Measurements from ENCODE around the gene KCNH4. TPM values are rescaled to one million over a fixed set of nuclear protein-coding genes. Genes with fewer than 3 reads are reported as not detected.
"Not testable (repeated sequence)": the region's sequence is repeated elsewhere in the genome, so short reads cannot be mapped to it uniquely, and the experiment has no call there.

The KCNH4 gene
- total RNA-seq = under 1 TPM; 0.11 to 0.18 TPM
- polyA plus RNA-seq = not detected
- total RNA-seq = 0 to 3.5 (median 0.17) reads per million in 6 experiments

DNA sequence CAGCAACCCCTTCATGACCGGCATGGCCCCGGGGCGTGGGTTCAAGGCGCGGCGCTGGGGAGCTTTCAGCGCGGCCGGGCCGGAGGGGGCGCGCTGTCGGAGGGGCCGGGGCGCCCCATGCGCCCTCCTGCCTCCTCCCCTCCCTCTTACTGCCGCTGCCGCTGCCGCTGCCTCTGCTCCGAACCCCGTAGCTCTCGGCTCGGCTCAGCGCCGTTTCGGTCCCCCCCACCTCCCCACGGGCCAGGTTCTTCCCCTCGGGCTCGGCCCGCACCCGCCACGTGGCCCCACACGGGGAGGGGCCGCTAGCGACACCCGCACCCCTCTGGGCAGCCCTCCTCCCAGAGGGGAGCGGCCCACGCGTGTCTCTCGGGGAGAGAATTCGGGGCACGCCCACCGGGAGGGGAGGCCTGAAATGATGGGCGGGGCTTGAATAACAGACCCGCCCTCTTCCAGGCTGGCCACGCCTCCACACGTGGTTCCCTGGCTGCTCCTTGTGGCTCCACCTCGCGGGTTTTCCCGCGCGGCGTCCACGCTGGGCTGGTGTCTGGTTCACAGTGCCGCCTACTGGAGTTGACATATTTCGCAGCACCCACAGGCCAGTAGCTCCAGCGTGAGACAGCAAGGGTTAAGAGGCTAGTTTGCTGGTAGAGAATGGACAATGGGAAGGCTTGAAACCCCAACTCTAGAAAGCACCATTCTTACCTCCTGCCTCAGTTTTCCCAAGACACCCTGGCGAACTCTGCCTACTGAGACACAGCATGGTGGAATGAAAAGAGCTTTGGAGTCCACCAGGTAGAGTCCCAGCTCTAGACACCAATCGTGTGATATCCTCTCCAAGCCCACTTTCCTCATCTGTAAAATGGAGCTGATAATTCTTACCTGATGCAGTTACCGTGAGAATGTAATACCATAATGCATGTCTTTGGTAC is at the start of gene KCNH4:
Gene KCNH4, minus strand, starts transcription at position 221 of the 929 bp plus-strand sequence. Its CDS starts 197 bp downstream, at position 24.
- ATAC-seq (peak; percentile 27 to 56), DNase-seq (peak; percentile 58 to 83 (median 72))
- no peaks in the 10 kb centered on the region for H3K36me3 Mint-ChIP-seq
- peak within 1 kb of the TSS in 3 of 10 donors; percentile 3 to 11 (median 4) for H3K27ac Mint-ChIP-seq
- H3K27me3 Mint-ChIP-seq = peaks cover 7 to 43% (median 11%) of the 10 kb centered on the region in 5 donors
- POLR2A ChIA-PET = interaction anchor here (0.6 to 3.3 kb wide), 6 partner anchors 8 to 67 kb away, joined by 3 to 14 read pairs (median 4); partner anchors contain the start of gene GHDC
- peaks cover 14 to 48% (median 46%) of the 10 kb centered on the region in 4 donors for H3K4me1 Mint-ChIP-seq
- H3K4me3 Mint-ChIP-seq = peak within 1 kb of the TSS; percentile 12 to 78 (median 66)
- no peaks in the 10 kb centered on the region for H3K9me3 Mint-ChIP-seq

DNA sequence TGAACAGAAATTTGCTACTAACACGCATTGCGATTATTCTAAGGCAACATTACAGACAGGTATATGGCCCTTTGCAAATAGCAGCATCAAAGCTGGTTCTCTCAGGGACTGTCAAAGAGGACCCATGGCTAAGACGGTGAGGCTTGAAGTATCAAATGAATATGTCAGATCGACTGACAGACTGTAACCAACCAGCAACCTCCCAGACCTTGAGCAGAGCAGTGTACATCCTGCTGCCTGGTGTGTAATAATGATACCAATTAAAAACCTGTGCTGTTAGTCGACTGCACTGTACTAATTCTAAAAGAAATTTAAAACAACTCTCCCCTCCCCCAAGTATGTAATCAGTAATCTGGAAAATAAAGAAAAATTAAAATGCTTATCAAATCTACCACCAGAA is 49.3 kb upstream of the KCNH4 start:
- Mint-ChIP-seq H3K9me3 (no peaks in the 10 kb centered on the region), H3K4me1 (peaks cover 6 to 30% (median 15%) of the 10 kb centered on the region in 4 donors)

DNA sequence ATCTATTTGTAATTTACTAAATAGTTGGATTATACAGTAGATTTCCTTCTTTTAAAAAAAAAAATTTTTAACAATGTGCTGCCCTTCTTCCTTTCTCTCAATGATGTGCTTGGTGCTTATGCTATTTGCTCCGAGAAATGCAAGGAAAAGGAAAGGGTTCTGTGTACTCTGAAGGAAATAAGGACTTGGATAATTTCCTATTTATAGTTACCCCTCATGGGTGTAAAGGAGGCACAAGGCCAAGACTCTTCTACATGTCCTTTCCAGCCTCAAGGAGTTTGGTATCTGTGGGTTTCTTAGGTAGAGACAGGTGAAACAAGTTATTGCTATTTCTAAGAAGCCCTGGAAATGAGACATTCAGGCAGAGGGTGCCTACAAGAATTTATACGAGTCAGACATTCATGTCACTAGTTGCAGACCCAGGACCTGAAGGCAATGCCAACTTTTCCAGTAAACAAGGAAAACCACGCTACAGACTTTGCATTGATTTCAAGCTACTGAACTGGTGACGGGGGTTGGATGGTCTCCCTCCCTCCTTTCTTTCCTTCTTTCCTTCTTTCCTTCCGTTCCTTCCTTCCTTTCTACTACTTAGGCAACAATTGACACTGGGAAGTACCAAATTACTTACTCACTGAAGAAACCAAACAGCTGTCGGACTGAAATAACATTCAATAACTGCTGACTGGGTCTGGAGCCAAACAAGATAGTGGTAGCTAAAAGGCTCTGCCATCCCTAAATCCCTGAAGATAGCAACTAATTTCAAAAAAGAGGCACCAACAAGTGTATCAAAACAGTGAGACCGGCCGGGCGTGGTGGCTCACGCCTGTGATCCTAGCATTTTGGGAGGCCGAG is 47.1 kb upstream of the KCNH4 start:
- Mint-ChIP-seq H3K4me3 (no peak overlapping the region), H3K27ac (peak overlapping the region in 9 of 10 donors; percentile 5 to 85 (median 41)), H3K4me1 (peaks cover 0 to 15% (median 8%) of the 10 kb centered on the region in 4 donors), H3K36me3 (peaks cover 0 to 64% (median 4%) of the 10 kb centered on the region in 3 donors), H3K27me3 (no peaks in the 10 kb centered on the region), H3K9me3 (no peaks in the 10 kb centered on the region)
- ATAC-seq (no peak), DNase-seq (no peak)
- POLR2A ChIA-PET = no interaction called here

More for the DNA sequence above, 49.3 kb upstream of the KCNH4 start:
- H3K36me3 Mint-ChIP-seq = peaks cover 0 to 49% (median 0%) of the 10 kb centered on the region in 3 donors
- POLR2A ChIA-PET = interaction anchor here (0.8 kb wide), 1 partner anchor 18 kb away, joined by 5 read pairs; no protein-coding TSS in a partner anchor
- DNase-seq (no peak), ATAC-seq (no peak)
- H3K4me3 Mint-ChIP-seq = no peak overlapping the region
- H3K27me3 Mint-ChIP-seq = no peaks in the 10 kb centered on the region
- H3K27ac Mint-ChIP-seq = peak overlapping the region in 8 of 10 donors; percentile 1 to 70 (median 50)

DNA sequence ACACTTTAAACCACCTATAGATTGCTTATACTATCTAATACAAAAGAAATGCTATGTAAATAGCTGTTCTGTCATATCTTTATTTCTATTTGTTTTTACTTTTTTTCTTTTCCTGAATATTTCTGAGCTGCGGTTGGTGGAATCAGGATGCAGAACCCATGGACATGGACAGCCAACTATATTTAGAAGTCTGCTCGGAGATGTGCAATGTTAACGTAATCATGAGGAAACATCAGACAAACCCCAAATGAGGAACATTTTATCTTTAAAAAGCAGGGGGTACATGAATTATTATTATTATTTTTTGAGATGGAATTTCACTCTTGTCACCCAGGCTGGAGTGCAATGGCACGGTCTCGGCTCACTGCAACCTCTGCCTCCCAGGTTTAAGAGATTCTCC is 44.7 kb upstream of the KCNH4 start:
- DNase-seq (no peak), ATAC-seq (no peak)
- peak overlapping the region in 1 of 10 donors; percentile 16 for H3K27ac Mint-ChIP-seq
- peaks cover 0 to 75% (median 4%) of the 10 kb centered on the region in 3 donors for H3K36me3 Mint-ChIP-seq
- H3K4me1 Mint-ChIP-seq = peaks cover 9 to 13% (median 11%) of the 10 kb centered on the region in 4 donors
- POLR2A ChIA-PET = no interaction called here
- H3K27me3 Mint-ChIP-seq = no peaks in the 10 kb centered on the region
- no peak overlapping the region for H3K4me3 Mint-ChIP-seq
- H3K9me3 Mint-ChIP-seq = no peaks in the 10 kb centered on the region

DNA sequence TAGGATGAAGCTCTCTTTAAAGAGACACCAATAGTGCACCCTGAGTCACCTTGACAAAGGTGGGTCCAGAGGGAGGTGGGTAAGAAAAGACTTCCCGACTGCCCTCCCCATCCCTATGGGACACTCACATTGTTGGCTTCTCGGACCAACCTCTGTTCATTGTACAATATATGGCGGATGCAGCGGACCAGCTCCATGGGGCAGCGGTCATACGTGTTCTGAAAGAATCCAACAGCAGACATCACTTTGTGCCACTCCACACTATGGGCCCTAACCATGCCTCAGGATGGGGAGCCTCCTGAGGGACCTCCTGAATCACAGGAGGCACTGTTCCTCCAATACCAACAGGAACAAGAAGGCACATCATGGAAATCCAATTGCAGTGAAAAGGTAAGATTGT is 43.7 kb upstream of the KCNH4 start:
- H3K4me3 Mint-ChIP-seq = no peak overlapping the region
- no peaks in the 10 kb centered on the region for H3K9me3 Mint-ChIP-seq
- POLR2A ChIA-PET = interaction anchor here (2.9 kb wide), 1 partner anchor 64 kb away, joined by 21 read pairs; the partner anchor contains the start of gene STAT5A
- DNase-seq (no peak), ATAC-seq (no peak)
- no peaks in the 10 kb centered on the region for H3K27me3 Mint-ChIP-seq
- peak overlapping the region in 1 of 10 donors; percentile 65 for H3K27ac Mint-ChIP-seq
- H3K36me3 Mint-ChIP-seq = peaks cover 0 to 73% (median 4%) of the 10 kb centered on the region in 3 donors
- H3K4me1 Mint-ChIP-seq = peaks cover 6 to 9% (median 9%) of the 10 kb centered on the region in 4 donors

DNA sequence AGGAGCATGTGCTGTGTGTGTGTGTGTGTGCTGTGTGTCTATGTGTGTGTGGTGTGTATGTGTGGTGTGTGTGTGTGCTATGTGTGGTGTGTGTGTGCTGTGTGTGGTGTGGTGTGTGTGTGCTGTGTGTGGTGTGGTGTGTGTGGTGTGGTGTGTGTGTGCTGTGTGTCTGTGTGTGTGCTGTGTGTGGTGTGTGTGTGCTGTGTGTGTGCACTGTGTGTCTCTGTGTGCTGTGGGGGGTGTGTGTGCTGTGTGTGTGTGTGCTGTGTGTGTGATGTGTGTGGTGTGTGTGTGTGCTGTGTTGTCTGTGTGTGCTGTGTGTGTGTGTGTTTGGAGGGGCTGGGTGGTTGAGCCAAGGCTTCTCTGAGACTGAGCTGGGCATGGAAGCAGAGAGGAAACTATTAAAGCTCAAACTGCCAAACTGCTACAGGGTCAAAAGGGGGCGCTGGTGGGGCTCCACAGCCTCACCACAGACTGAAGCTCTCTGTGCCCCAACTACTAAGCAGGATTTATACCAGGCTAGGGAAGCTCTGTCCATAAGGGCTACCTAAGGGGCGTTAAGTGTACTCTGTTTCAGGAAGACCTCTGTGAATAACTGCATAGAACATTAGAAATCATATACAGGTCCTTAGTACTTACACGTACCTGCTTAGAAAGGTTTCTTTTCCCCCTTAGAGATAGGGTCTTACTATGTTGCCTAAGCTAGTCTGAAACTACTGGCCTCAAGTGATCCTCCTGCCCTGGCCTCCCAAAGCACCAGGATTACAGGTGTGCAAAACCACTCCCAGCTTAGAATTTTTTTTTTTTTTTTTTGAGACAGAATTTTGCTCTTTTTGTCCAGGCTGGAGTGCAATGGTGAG is 41.2 kb upstream of the KCNH4 start:
- Mint-ChIP-seq H3K36me3 (peaks cover 0 to 73% (median 14%) of the 10 kb centered on the region in 3 donors), H3K27me3 (no peaks in the 10 kb centered on the region), H3K4me3 (no peak overlapping the region), H3K27ac (peak overlapping the region in 7 of 10 donors; percentile 14 to 86 (median 42)), H3K4me1 (peaks cover 2 to 9% (median 6%) of the 10 kb centered on the region in 4 donors), H3K9me3 (no peaks in the 10 kb centered on the region)
- POLR2A ChIA-PET = interaction anchor here (0.6 to 2.9 kb wide), 11 partner anchors 22 to 177 kb away, joined by 3 to 29 read pairs (median 5); partner anchors contain the start of gene STAT5A
- ATAC-seq = peak; percentile 94 to 95
- peak; percentile 31 to 74 (median 56) for DNase-seq

DNA sequence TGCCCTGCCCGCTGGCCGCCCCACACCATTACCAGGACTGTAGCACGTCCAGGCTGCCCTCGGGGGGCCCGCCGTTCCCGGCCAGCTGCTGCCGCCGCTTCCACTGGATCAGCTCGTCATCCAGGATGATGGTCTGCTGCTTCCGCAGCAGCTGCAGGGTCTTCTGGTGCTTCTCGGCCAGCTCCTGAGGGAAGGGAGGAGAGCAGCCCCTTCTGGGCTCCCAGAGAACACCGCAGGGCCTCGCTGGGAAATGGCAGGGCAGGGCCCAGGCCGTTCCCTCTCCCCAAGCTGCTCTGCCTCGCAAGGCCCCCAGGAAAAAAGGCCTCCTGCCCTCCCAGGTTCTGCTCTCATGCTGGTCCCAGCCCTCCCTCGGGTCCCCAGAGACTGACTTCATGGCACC is 38.3 kb upstream of the KCNH4 start:
- H3K9me3 Mint-ChIP-seq, H3K27ac Mint-ChIP-seq, H3K27me3 Mint-ChIP-seq, H3K4me3 Mint-ChIP-seq, H3K4me1 Mint-ChIP-seq, POLR2A ChIA-PET, ATAC-seq, DNase-seq: not testable (repeated sequence)
- H3K36me3 Mint-ChIP-seq = peaks cover 0 to 77% (median 17%) of the 10 kb centered on the region in 3 donors

DNA sequence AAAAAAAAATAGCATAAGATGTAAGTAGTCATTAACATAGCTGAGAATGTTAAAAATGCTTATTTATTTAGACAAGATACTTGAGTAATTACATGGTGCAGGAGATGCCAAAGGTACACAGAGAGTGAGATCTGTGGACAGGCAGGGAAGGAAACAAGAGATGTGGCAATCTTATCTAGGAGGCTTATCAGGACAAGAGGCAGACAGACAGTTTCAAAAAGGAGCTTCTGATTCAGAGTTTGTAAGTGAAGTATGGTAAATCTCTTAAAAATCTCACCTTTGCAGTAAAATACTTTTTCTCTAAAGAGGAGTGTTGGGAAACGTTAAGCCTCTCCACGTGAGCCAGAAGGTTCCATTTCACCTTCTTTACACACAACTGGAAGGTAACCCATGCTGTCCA is 33.2 kb upstream of the KCNH4 start:
- POLR2A ChIA-PET = interaction anchor here (0.6 kb wide), 1 partner anchor 374 kb away, joined by 3 read pairs; no protein-coding TSS in a partner anchor
- peak overlapping the region in 1 of 10 donors; percentile 69 for H3K27ac Mint-ChIP-seq
- ATAC-seq = no peak

DNA sequence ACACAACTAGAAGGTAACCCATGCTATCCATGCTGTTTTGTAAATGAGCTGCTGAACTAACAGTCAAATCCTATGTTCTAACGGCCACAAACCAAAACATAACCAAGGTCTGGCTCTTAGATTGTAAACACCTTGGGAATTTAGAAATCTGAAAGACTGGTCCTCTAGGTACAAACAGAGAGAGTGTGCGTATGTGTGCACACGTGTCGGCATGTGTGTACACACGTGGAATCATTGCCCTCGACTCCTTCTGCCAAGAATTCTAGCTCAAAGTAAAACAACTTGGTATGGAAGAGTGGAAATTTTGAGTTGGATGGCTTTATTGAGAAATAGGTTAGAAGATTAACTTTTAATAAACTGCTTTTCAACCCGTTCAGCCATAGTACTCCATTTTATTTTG is 31.4 kb upstream of the KCNH4 start:
- POLR2A ChIA-PET = no interaction called here
- ATAC-seq (no peak), DNase-seq (no peak)
- peaks cover 0 to 93% (median 23%) of the 10 kb centered on the region in 3 donors for H3K36me3 Mint-ChIP-seq
- no peaks in the 10 kb centered on the region for H3K9me3 Mint-ChIP-seq
- no peak overlapping the region for H3K4me3 Mint-ChIP-seq
- H3K27ac Mint-ChIP-seq = peak overlapping the region in 2 of 10 donors; percentile 12 to 45
- H3K4me1 Mint-ChIP-seq = peaks cover 0 to 2% (median 0%) of the 10 kb centered on the region in 4 donors
- no peaks in the 10 kb centered on the region for H3K27me3 Mint-ChIP-seq

More for the DNA sequence above, 33.2 kb upstream of the KCNH4 start:
- Mint-ChIP-seq H3K36me3 (peaks cover 0 to 92% (median 31%) of the 10 kb centered on the region in 3 donors), H3K27me3 (no peaks in the 10 kb centered on the region), H3K9me3 (no peaks in the 10 kb centered on the region), H3K4me3 (no peak overlapping the region), H3K4me1 (peaks cover 0 to 2% (median 0%) of the 10 kb centered on the region in 4 donors)
- no peak for DNase-seq

DNA sequence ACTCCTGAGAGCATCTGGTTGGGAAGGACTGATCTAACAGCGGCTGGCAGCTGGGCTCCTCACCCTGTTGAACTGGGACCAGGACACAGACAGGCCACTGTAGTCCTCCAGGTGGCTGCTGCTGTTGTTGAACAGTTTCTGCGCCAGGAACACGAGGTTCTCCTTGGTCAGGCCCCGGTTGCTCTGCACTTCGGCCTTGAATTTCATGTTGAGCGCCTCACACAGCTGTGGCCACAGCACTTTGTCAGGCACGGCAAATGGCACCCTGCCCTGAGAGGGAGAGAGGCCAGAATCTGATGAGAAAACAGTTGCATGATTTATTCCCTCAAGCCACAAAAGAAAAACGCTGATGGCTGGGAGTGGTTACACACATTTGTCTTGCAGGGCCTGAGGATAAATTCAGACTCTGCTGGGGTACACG is 31.0 kb upstream of the KCNH4 start:
- POLR2A ChIA-PET = not testable (repeated sequence)
- peaks cover 0 to 93% (median 19%) of the 10 kb centered on the region in 3 donors for H3K36me3 Mint-ChIP-seq

DNA sequence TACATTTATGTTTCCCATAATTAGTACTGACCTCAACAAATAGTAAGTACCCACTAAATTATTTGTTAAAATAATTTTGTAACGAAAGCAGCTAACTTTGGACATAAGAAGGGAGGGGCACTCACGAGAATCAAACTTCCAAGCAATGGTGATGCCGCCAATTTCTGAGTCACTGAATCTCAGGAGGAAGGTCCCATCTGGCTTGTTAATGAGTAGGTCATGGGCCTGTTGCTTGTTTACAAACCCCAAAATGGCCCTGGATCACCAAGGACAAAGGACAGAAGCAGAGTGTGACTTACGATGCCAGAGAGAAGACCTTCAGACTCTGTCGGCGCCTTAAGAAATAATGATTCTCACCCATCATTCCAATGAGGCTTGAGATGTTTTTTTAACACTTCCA is 29.1 kb upstream of the KCNH4 start:
- H3K27me3 Mint-ChIP-seq = no peaks in the 10 kb centered on the region
- no peaks in the 10 kb centered on the region for H3K9me3 Mint-ChIP-seq
- ATAC-seq (no peak), DNase-seq (no peak)
- peaks cover 0 to 94% (median 18%) of the 10 kb centered on the region in 3 donors for H3K36me3 Mint-ChIP-seq
- no peak overlapping the region for H3K27ac Mint-ChIP-seq
- POLR2A ChIA-PET = no interaction called here
- no peaks in the 10 kb centered on the region for H3K4me1 Mint-ChIP-seq
- H3K4me3 Mint-ChIP-seq = no peak overlapping the region

More for the DNA sequence above, 31.0 kb upstream of the KCNH4 start:
- H3K27ac Mint-ChIP-seq = peak overlapping the region in 1 of 10 donors; percentile 12
- H3K4me3 Mint-ChIP-seq, H3K9me3 Mint-ChIP-seq, H3K27me3 Mint-ChIP-seq, DNase-seq, H3K4me1 Mint-ChIP-seq, ATAC-seq: not testable (repeated sequence)

All from naive thymus-derived CD8-positive, alpha-beta T cell (primary cell).